GM20000 (cell line): ENCODE results near the gene HSD3B2.

Experiments
- DNase-seq: peaks from one replicate; pipeline ENCODE4 v3.0.0; 2012; ENCODE audit warnings: low spot score
- TF ChIP-seq, protein P1 (sequence below): IDR thresholded peaks from 2 replicates; pipeline ENCODE4 v1.5.1; 2012; ENCODE audit warnings: mild to moderate bottlenecking, control low read depth; ENCODE audit errors: extremely low read depth, missing control alignments

Gene HSD3B2

DNA sequence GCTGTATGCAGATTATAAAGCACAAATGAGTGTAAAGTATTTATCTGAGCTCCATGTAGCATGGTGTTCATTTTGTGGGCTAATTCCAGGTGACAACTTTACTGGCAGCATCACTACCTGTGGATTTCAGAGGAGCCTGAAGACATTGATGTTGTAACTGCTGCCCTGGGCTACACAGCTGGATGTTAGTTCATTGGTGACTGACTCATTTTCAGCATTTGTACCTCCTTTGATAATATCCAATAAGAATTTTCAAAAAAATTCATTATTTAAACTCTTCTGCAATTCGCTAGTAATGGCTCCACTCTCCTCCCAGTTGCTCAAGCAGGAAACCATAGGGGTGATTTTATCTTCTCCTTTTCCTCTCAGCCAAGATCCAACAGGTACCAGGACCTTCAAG is 54.8 kb downstream of the HSD3B2 start:
- no peak for DNase-seq
- TF ChIP-seq, protein P1, sequence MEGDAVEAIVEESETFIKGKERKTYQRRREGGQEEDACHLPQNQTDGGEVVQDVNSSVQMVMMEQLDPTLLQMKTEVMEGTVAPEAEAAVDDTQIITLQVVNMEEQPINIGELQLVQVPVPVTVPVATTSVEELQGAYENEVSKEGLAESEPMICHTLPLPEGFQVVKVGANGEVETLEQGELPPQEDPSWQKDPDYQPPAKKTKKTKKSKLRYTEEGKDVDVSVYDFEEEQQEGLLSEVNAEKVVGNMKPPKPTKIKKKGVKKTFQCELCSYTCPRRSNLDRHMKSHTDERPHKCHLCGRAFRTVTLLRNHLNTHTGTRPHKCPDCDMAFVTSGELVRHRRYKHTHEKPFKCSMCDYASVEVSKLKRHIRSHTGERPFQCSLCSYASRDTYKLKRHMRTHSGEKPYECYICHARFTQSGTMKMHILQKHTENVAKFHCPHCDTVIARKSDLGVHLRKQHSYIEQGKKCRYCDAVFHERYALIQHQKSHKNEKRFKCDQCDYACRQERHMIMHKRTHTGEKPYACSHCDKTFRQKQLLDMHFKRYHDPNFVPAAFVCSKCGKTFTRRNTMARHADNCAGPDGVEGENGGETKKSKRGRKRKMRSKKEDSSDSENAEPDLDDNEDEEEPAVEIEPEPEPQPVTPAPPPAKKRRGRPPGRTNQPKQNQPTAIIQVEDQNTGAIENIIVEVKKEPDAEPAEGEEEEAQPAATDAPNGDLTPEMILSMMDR = no peak

DNA sequence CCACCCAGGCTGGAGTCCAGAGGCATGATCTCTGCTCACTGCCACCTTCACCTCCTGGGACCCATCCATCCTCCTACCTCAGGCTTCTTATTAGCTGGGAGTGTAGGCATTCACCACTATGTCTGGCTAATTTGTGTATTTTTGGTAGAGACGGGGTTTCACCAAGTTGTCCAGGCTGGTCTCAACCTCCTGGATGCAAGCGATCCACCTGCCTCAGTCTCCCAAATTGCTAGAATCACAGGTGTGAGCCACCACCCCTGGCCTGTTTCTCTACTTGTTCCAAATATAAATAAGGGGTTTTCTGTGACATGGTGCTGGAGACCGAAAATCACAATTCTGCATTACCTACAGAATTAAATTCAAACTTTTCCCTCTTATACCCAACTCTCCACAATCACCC is 55.4 kb downstream of the HSD3B2 start:
- TF ChIP-seq, protein P1 = no peak

DNA sequence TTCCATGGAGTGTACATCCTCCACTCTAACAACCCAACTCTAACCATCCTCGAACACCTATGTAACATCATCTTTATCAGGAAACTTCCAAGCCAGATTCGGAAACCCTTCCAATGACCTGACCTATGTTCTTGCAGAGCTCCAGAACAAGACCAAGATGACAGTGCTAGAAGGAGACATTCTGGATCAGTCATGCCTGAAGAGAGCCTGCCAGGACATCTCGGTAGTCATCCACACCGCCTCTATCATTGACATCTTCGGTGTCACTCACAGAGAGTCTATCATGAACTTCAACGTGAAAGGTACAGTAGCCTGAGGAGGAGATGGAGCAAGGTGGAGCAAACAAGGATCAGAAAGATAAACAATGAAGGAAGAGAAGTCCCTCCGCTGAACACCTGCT is 56.0 kb downstream of the HSD3B2 start:
- TF ChIP-seq, protein P1 = no peak
- DNase-seq = no peak

More for the DNA sequence above, 55.4 kb downstream of the HSD3B2 start:
- no peak for DNase-seq

DNA sequence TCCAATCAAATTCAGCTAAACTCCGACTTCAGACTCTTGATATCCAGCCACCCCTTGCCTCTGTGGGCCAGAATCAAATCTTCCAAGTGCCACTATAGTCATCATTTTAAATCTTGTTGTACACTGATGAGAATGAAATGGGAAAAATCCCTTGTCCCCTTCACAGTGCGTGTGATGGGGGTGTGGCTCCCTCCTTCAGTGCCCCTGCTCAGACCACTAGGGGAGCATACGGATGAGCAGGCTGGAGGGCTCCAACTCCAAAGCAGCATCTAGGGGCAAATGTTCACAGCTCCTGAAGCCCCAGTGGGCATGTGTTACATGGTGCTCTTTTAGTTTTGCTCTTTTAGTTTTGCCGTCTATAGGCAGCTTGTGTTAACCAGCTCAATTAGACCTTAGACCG is 56.6 kb downstream of the HSD3B2 start:
- no peak for DNase-seq
- TF ChIP-seq, protein P1 = no peak

DNA sequence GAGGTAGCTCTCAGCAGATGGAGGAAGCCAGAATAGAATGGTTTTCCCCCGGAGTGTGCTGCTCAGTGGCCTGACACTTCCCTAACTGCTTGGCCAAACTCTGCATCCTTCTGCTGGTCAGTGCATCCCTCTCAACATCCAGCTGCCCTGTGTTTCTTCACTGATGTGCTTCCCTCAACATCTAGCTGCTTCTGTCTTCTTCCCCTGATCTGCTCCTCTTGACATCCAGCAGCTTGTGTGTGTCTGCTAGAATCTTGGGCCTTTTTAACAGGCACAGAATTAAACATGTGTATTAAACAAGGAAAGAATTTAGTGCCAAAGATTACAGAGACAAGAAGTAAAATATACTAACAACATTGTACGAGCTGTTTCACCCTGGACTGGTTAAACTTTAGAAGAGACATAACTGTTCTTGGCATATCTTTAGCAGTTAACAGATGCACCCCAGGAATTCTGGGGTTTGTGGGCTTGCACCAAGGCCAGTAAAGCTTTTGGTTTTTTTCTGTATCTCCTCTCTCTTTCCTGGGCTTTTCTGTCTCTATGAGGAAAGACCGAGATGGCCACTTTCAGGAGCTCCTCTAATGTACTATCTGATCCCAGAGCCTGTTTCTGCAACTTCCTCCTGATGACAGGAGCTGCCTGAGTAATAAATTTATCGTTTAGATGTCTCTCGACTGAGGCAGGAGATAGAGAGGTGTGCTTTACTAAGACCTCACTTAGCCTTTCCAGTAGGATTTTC is 57.3 kb downstream of the HSD3B2 start:
- TF ChIP-seq, protein P1 = no peak
- DNase-seq = no peak
